SU-DHL-6 (cell line): Measurements from ENCODE around the gene VSIG10L.

Source experiments
- H2AFZ ChIP-seq: fragments of 200-600 bp; sonication (generic); 2 replicates; pipeline ENCODE4 v1.6.1; 2014; ENCODE audit warnings: low read depth, mild to moderate bottlenecking, moderate library complexity, mixed read lengths, antibody characterized with exemption, low read length; ENCODE audit not compliant: severe bottlenecking
- H3F3A ChIP-seq: fragments of 200-600 bp; shearing (Covaris generic); 2 replicates; pipeline ENCODE4 v1.6.0; 2016; ENCODE audit warnings: antibody characterized with exemption, mild to moderate bottlenecking; ENCODE audit not compliant: insufficient read depth
- H3K27ac ChIP-seq: fragments of 200-600 bp; sonication (generic); 2 replicates; pipeline ENCODE4 v1.5.1; 2016; ENCODE audit warnings: low read depth, mild to moderate bottlenecking, low read length, moderate library complexity, mixed read lengths
- H3K27me3 ChIP-seq: fragments of 200-600 bp; sonication (generic), shearing (Covaris generic); 2 replicates; pipeline ENCODE4 v1.6.0; 2014; ENCODE audit warnings: mild to moderate bottlenecking, low read length
- H3K36me3 ChIP-seq: fragments of 200-600 bp; sonication (generic); 2 replicates; pipeline ENCODE4 v1.6.1; 2014; ENCODE audit warnings: mild to moderate bottlenecking, low read length, mixed read lengths
- H3K4me2 ChIP-seq: fragments of 300-600, 200-600 bp; shearing (Covaris generic), sonication (generic); 2 replicates; pipeline ENCODE4 v1.6.0; 2014; ENCODE audit warnings: low read length, low read depth, mild to moderate bottlenecking; ENCODE audit not compliant: poor library complexity, severe bottlenecking
- H3K4me3 ChIP-seq: fragments of 200-600 bp; sonication (generic); 2 replicates; pipeline ENCODE4 v1.5.1; 2014; ENCODE audit warnings: antibody characterized with exemption, low read length, mild to moderate bottlenecking, mixed read lengths; ENCODE audit not compliant: insufficient read depth, poor library complexity, severe bottlenecking
- H3K79me2 ChIP-seq: fragments of 200-600 bp; sonication (generic); 2 replicates; pipeline ENCODE4 v1.6.1; 2014; ENCODE audit warnings: mild to moderate bottlenecking, low read length, moderate library complexity; ENCODE audit not compliant: insufficient read depth
- H3K9ac ChIP-seq: fragments of 200-600 bp; sonication (generic); 2 replicates; pipeline ENCODE4 v1.7.0; 2014; ENCODE audit warnings: mild to moderate bottlenecking, low read length
- H3K9me2 ChIP-seq: fragments of 200-600 bp; sonication (generic); replicated peaks from 2 replicates; pipeline ENCODE4 v1.6.1; 2014; ENCODE audit warnings: low read length; ENCODE audit not compliant: insufficient read depth
- H3K9me3 ChIP-seq: fragments of 200-600 bp; sonication (generic); 2 replicates; pipeline ENCODE4 v1.6.1; 2014; ENCODE audit warnings: low read length, mixed read lengths; ENCODE audit not compliant: insufficient read depth
- H4K20me1 ChIP-seq: fragments of 200-600 bp; sonication (generic); 2 replicates; pipeline ENCODE4 v1.6.1; 2014; ENCODE audit warnings: low read depth, mild to moderate bottlenecking, antibody characterized with exemption, low read length, moderate library complexity, mixed read lengths
- CTCF ChIP-seq: fragments of 200-600 bp; sonication (generic); IDR thresholded peaks from one replicate; pipeline ENCODE4 v1.5.1; 2017; ENCODE audit warnings: antibody characterized with exemption, mild to moderate bottlenecking, low read length, moderate library complexity; ENCODE audit not compliant: insufficient read depth, poor library complexity, severe bottlenecking
- EZH2phosphoT487 ChIP-seq: fragments of 200-600 bp; sonication (generic), shearing (Covaris generic); conservative IDR thresholded peaks from 2 replicates; pipeline ENCODE4 v1.6.1; 2018; ENCODE audit warnings: mild to moderate bottlenecking, antibody characterized with exemption, low read length, moderate library complexity, mixed read lengths

The VSIG10L gene

GRCh38 chr19:51367255-51367564 is 25.3 kb upstream of the VSIG10L start:
- no peaks in the 10 kb centered on the region for H3K36me3 ChIP-seq
- H3K4me3 ChIP-seq: peak overlapping the region; percentile 76
- H3K27ac ChIP-seq: peak overlapping the region; percentile 79
- peaks cover 16% of the 10 kb centered on the region; the same call in 1 of the 2 replicates for H3K79me2 ChIP-seq
- H4K20me1 ChIP-seq: no peaks in the 10 kb centered on the region
- H2AFZ ChIP-seq: peak overlapping the region; percentile 57
- H3K4me2 ChIP-seq: peak overlapping the region; percentile 69
- H3F3A ChIP-seq: peaks cover 4% of the 10 kb centered on the region; the same call in 1 of the 2 replicates
- TF ChIP-seq EZH2phosphoT487 (no peak), CTCF (no peak)
- H3K9me2 ChIP-seq: no peaks in the 10 kb centered on the region
- no peaks in the 10 kb centered on the region for H3K27me3 ChIP-seq
- H3K9ac ChIP-seq: peak overlapping the region; percentile 97
- no peaks in the 10 kb centered on the region for H3K9me3 ChIP-seq

DNA sequence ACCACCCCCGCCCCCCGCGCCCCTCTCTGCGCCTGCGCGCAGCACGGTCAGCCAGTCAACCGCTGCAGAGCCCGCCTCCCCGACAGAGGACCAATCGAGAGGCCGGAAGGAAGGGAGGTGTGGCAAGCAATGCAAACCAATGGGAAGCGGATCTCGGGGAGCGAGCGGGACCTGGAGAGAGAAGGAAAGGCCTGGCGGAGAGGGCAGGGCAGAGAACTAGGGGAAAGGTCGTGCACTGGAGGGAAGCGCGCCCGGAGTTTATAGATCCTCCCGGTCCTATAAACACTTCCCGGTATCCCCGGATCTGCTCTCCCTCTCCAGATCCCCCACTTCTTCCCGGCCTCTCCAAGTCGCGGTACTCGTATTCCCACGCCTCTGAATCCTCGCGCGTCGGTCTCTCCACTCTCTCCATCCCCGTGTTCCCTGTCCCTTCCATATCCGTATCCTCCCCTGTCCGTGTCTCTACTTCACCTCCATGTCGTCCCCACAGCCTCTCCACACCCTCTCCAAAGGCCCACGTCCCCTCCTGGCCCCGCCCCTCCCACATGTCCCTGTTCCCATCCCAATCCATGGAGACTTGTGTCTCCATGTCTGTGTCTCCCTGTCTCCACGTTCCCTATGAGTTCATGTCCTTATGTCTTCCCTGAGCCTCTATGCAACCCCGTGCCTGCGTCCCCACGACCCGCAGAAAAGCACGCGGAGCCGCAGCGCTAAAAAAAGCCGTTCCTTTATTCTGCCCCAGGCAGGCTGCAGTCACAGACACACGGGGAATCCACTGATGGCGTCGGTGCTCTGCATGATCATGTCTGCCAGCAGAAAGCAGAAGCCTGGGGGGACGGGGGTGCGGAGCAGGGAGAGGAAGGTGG is 24.7 kb upstream of the VSIG10L start:
- no peak for TF ChIP-seq CTCF
- no peak for TF ChIP-seq EZH2phosphoT487
- peak overlapping the region; percentile 95 for H3K4me2 ChIP-seq

GRCh38 chr19:51365965-51366388 is 24.0 kb upstream of the VSIG10L start, which contains the start of gene ETFB:
ETFB (minus strand) TSS chr19:51366388; CDS start chr19:51366326, 62 bp downstream.
- TF ChIP-seq EZH2phosphoT487: no peak
- TF ChIP-seq CTCF: no peak
- peak within 1 kb of the TSS; percentile 79 for H3K27ac ChIP-seq
- peaks cover 19% of the 10 kb centered on the region; the same call in 1 of the 2 replicates for H3K79me2 ChIP-seq

More for the DNA sequence above, 24.7 kb upstream of the VSIG10L start:
- Histone ChIP-seq H3K9ac (peak overlapping the region; percentile 97), H3K9me3 (no peaks in the 10 kb centered on the region), H3K27ac (peak overlapping the region; percentile 79), H3K36me3 (no peaks in the 10 kb centered on the region), H3K27me3 (no peaks in the 10 kb centered on the region), H3K4me3 (peak overlapping the region; percentile 76), H3K79me2 (peaks cover 19% of the 10 kb centered on the region; the same call in 1 of the 2 replicates), H4K20me1 (no peaks in the 10 kb centered on the region), H3K9me2 (no peaks in the 10 kb centered on the region), H2AFZ (peak overlapping the region; percentile 57), H3F3A (peaks cover 4% of the 10 kb centered on the region; the same call in 1 of the 2 replicates)

More at GRCh38 chr19:51365965-51366388, 24.0 kb upstream of the VSIG10L start, which contains the start of gene ETFB:
- Histone ChIP-seq H3K36me3 (no peaks in the 10 kb centered on the region), H3K9me3 (no peaks in the 10 kb centered on the region), H3K9me2 (no peaks in the 10 kb centered on the region), H3K27me3 (no peaks in the 10 kb centered on the region), H3K9ac (peak within 1 kb of the TSS; percentile 97), H3F3A (peaks cover 4% of the 10 kb centered on the region; the same call in 1 of the 2 replicates), H4K20me1 (no peaks in the 10 kb centered on the region), H3K4me2 (peak within 1 kb of the TSS; percentile 95), H3K4me3 (peak within 1 kb of the TSS; percentile 76), H2AFZ (peak within 1 kb of the TSS; percentile 93)
